H9 (cell line): Measurements from ENCODE around the gene APBB2. TPM values are rescaled to one million over a fixed set of nuclear protein-coding genes. Genes with fewer than 3 reads are reported as not detected.

Experiments used
- DNase-seq: peaks from one replicate; pipeline ENCODE4 v3.0.0-alpha.2; 2017
- H2AFZ ChIP-seq: one replicate; pipeline ENCODE4 v1.6.1; 2013; ENCODE audit warnings: mild to moderate bottlenecking, low read length, control low read depth, moderate library complexity
- H2AK5ac ChIP-seq: 2 replicates; pipeline ENCODE4 v1.6.1; 2013; ENCODE audit warnings: low read length, control low read depth, mixed read lengths; ENCODE audit not compliant: insufficient read length
- H2BK120ac ChIP-seq: one replicate; pipeline ENCODE4 v1.6.1; 2013; ENCODE audit warnings: low read depth, mild to moderate bottlenecking, low read length, control low read depth, inconsistent platforms; ENCODE audit not compliant: poor library complexity, severe bottlenecking
- H2BK12ac ChIP-seq: 2 replicates; pipeline ENCODE4 v1.6.1; 2013; ENCODE audit warnings: low read length, control low read depth, mixed read lengths, low read depth; ENCODE audit not compliant: insufficient read length
- H2BK15ac ChIP-seq: 2 replicates; pipeline ENCODE4 v1.6.1; 2013; ENCODE audit warnings: low read depth, low read length, control low read depth
- H2BK20ac ChIP-seq: one replicate; pipeline ENCODE4 v1.6.1; 2013; ENCODE audit warnings: low read depth, mild to moderate bottlenecking, low read length, control low read depth, inconsistent platforms; ENCODE audit not compliant: poor library complexity, severe bottlenecking
- H2BK5ac ChIP-seq: 2 replicates; pipeline ENCODE4 v1.6.1; 2013; ENCODE audit warnings: low read length, control low read depth, mixed read lengths; ENCODE audit not compliant: insufficient read length
- H3K14ac ChIP-seq: 2 replicates; pipeline ENCODE4 v1.6.1; 2013; ENCODE audit warnings: low read length, control low read depth; ENCODE audit not compliant: insufficient read depth
- H3K18ac ChIP-seq: 2 replicates; pipeline ENCODE4 v1.6.1; 2013; ENCODE audit warnings: low read depth, mild to moderate bottlenecking, mixed read lengths, low read length, control low read depth; ENCODE audit not compliant: insufficient read length
- H3K23ac ChIP-seq: 2 replicates; pipeline ENCODE4 v1.6.1; 2013; ENCODE audit warnings: low read length, control low read depth, mixed read lengths, low read depth; ENCODE audit not compliant: insufficient read length
- H3K23me2 ChIP-seq: 2 replicates; pipeline ENCODE4 v1.6.1; 2013; ENCODE audit warnings: low read depth, mild to moderate bottlenecking, mixed read lengths, low read length, control low read depth; ENCODE audit not compliant: insufficient read length, poor library complexity, severe bottlenecking
- H3K27ac ChIP-seq: 2 replicates; pipeline ENCODE4 v1.5.1; 2013; ENCODE audit warnings: low read length, control low read depth, mixed read lengths, low read depth; ENCODE audit not compliant: insufficient read length
- H3K27me3 ChIP-seq: 2 replicates; pipeline ENCODE4 v1.6.1; 2013; ENCODE audit warnings: low read length, control low read depth, inconsistent platforms; ENCODE audit not compliant: insufficient read depth
- H3K4ac ChIP-seq: 2 replicates; pipeline ENCODE4 v1.6.1; 2013; ENCODE audit warnings: low read depth, mild to moderate bottlenecking, control low read depth, inconsistent platforms, low read length, moderate library complexity
- H3K4me1 ChIP-seq: 2 replicates; pipeline ENCODE4 v1.6.1; 2013; ENCODE audit warnings: low read length, control low read depth, inconsistent platforms; ENCODE audit not compliant: insufficient read depth
- H3K4me2 ChIP-seq: 2 replicates; pipeline ENCODE4 v1.6.1; 2013; ENCODE audit warnings: low read length, control low read depth, mixed read lengths; ENCODE audit not compliant: insufficient read length, insufficient read depth
- H3K56ac ChIP-seq: 2 replicates; pipeline ENCODE4 v1.6.1; 2013; ENCODE audit warnings: low read depth, mild to moderate bottlenecking, mixed read lengths, low read length, control low read depth; ENCODE audit not compliant: insufficient read length
- H3K79me1 ChIP-seq: 2 replicates; pipeline ENCODE4 v1.6.1; 2013; ENCODE audit warnings: low read depth, mild to moderate bottlenecking, moderate library complexity, low read length, control low read depth, inconsistent platforms; ENCODE audit not compliant: insufficient read depth, poor library complexity, severe bottlenecking
- H3K79me2 ChIP-seq: 2 replicates; pipeline ENCODE4 v1.6.1; 2013; ENCODE audit warnings: low read length, control low read depth, inconsistent platforms; ENCODE audit not compliant: insufficient read depth
- H3K9ac ChIP-seq: 2 replicates; pipeline ENCODE4 v1.6.1; 2013; ENCODE audit warnings: low read length, control low read depth, mixed read lengths; ENCODE audit not compliant: insufficient read length; ENCODE audit errors: extremely low read depth
- H3K9me3 ChIP-seq: one replicate; pipeline ENCODE4 v1.6.1; 2013; ENCODE audit warnings: low read depth, low read length, inconsistent platforms; ENCODE audit not compliant: control insufficient read depth
- H3T11ph ChIP-seq: one replicate; pipeline ENCODE4 v1.6.1; 2013; ENCODE audit warnings: mild to moderate bottlenecking, low read length, control low read depth, inconsistent platforms
- H4K20me1 ChIP-seq: one replicate; pipeline ENCODE4 v1.6.1; 2013; ENCODE audit not compliant: control insufficient read depth, insufficient read length, insufficient read depth
- H4K5ac ChIP-seq: 2 replicates; pipeline ENCODE4 v1.6.1; 2013; ENCODE audit warnings: low read depth, mild to moderate bottlenecking, mixed read lengths, low read length, control low read depth; ENCODE audit not compliant: insufficient read length
- H4K8ac ChIP-seq: replicated peaks from 2 replicates; pipeline ENCODE4 v1.6.1; 2013; ENCODE audit warnings: low read length, control low read depth, mixed read lengths, low read depth; ENCODE audit not compliant: insufficient read length
- H4K91ac ChIP-seq: 2 replicates; pipeline ENCODE4 v1.6.1; 2013; ENCODE audit warnings: low read depth, mild to moderate bottlenecking, moderate library complexity, mixed read lengths, low read length, control low read depth; ENCODE audit not compliant: insufficient read length
- H3K27ac Mint-ChIP-seq, 3 experiments: 2 replicates in 2 of 3; 3 replicates in 1 of 3; pipeline ENCODE4 v1.8.0; 2020 to 2021; ENCODE audit warnings: mixed read lengths in 3 of 3, mild to moderate bottlenecking in 1 of 3, moderate library complexity in 1 of 3
- H3K27me3 Mint-ChIP-seq: 2 replicates; pipeline ENCODE4 v1.8.0; 2021; ENCODE audit warnings: low read depth, mild to moderate bottlenecking, moderate library complexity, mixed read lengths
- H3K36me3 Mint-ChIP-seq, 3 experiments: 2 replicates in 2 of 3; 3 replicates in 1 of 3; pipeline ENCODE4 v1.8.0; 2020 to 2021; ENCODE audit warnings: low read depth in 3 of 3, mixed read lengths in 3 of 3; ENCODE audit not compliant: insufficient read depth in 1 of 3
- H3K4me1 Mint-ChIP-seq, 2 experiments: 2 replicates each; pipeline ENCODE4 v1.8.0; 2020; ENCODE audit warnings: mixed read lengths in 2 of 2
- H3K4me3 Mint-ChIP-seq, 2 experiments: 2 replicates in 1 of 2; 3 replicates in 1 of 2; pipeline ENCODE4 v1.8.0; 2020 to 2021; ENCODE audit warnings: mild to moderate bottlenecking in 2 of 2, mixed read lengths in 2 of 2, moderate library complexity in 1 of 2
- H3K9me3 Mint-ChIP-seq, 2 experiments: 2 replicates in 1 of 2; 3 replicates in 1 of 2; pipeline ENCODE4 v1.8.0; 2020; ENCODE audit warnings: mild to moderate bottlenecking in 2 of 2, mixed read lengths in 2 of 2, moderate library complexity in 1 of 2
- CTCF ChIP-seq: fragments of 200-600 bp; sonication (generic); conservative IDR thresholded peaks from 3 replicates; pipeline ENCODE4 v1.8.0; 2021; ENCODE audit warnings: antibody characterized with exemption, mild to moderate bottlenecking
- WGBS: extraction: QIAGEN DNeasy Blood & Tissue Kit; methylation state at CpG from one replicate; pipeline ENCODE4 v1.1.7; 2013; ENCODE audit warnings: missing lambda C conversion rate, low lambda C conversion rate, mixed read lengths; ENCODE audit not compliant: insufficient read length; ENCODE audit errors: extremely low coverage; 5-methylcytosine and 5-hydroxymethylcytosine counted together
- total RNA-seq: library from RNA; stranded (reverse); gene quantifications from 2 replicates; pipeline ENCODE4 v1.2.1, GENCODE V29; 2021

The APBB2 gene
- total RNA-seq, 1 experiment from 2014 or later, result 39.6 TPM

- Histone ChIP-seq H2BK20ac (no peak overlapping the region), H3K56ac (no peak overlapping the region), H3K4ac (no peak overlapping the region), H4K5ac (no peak overlapping the region), H4K8ac (no peak overlapping the region), H3K23ac (no peak overlapping the region), H4K91ac (no peak overlapping the region), H3T11ph (no peak overlapping the region), H3K23me2 (no peaks in the 10 kb centered on the region), H2BK15ac (no peak overlapping the region), H3K79me1 (no peaks in the 10 kb centered on the region), H3K4me2 (no peak overlapping the region), H2BK12ac (no peak overlapping the region), H2BK5ac (no peak overlapping the region), H3K4me1 (peaks cover 5% of the 10 kb centered on the region; the same call in 1 of the 2 replicates), H3K9me3 (no peaks in the 10 kb centered on the region), H2AK5ac (no peak overlapping the region), H2AFZ (no peak overlapping the region), H3K27ac (no peak overlapping the region), H3K14ac (no peak overlapping the region), H4K20me1 (no peaks in the 10 kb centered on the region), H3K27me3 (no peaks in the 10 kb centered on the region), H2BK120ac (no peak overlapping the region), H3K18ac (no peak overlapping the region), H3K9ac (no peak overlapping the region), H3K79me2 (no peaks in the 10 kb centered on the region)
- no peak overlapping the region for H3K4me3 Mint-ChIP-seq
- H3K27me3 Mint-ChIP-seq, result no peaks in the 10 kb centered on the region
- no peaks in the 10 kb centered on the region; a peak in 2 of 7 replicates for H3K36me3 Mint-ChIP-seq
- no peak overlapping the region for H3K27ac Mint-ChIP-seq
- no CpG with 5 or more reads among the region's 4 CpGs for WGBS
- H3K4me1 Mint-ChIP-seq, result peaks cover 20% of the 10 kb centered on the region in 2 experiments
- DNase-seq, result no peak
- no peaks in the 10 kb centered on the region for H3K9me3 Mint-ChIP-seq
- TF ChIP-seq CTCF, result no peak
Observed at GRCh38 chr4:41066049-41066448, 148.3 kb downstream of the APBB2 start.
